Mononuclear cell (primary cell): ENCODE data around the gene LEMD1. TPM values are rescaled to one million over a fixed set of nuclear protein-coding genes. Genes with fewer than 3 reads are reported as not detected.

Source experiments
- total RNA-seq: library from RNA; depleted of rRNA; stranded (reverse); fragments of >200 nt; gene quantifications from one replicate; pipeline ENCODE4 v1.2.3, GENCODE V29; 2012

Gene LEMD1
- total RNA-seq, 1 donor = 0.31 TPM

Other genes starting within 250 kb of the LEMD1 start
- gene DSTYK, start 210.4 kb downstream of the LEMD1 start, total RNA-seq = 16.3 TPM
- gene TMCC2, start 194.1 kb downstream of the LEMD1 start, total RNA-seq = 4.3 TPM
- gene NUAK2, start 100.3 kb downstream of the LEMD1 start, total RNA-seq = 34.2 TPM
- gene KLHDC8A, start 65.1 kb downstream of the LEMD1 start, total RNA-seq = 0.21 TPM
- not detected for gene BLACAT1, start 34.0 kb upstream of the LEMD1 start, total RNA-seq
- 0.94 TPM for gene CDK18, start 82.6 kb upstream of the LEMD1 start, total RNA-seq
- 74.4 TPM for gene ELK4, start 210.0 kb upstream of the LEMD1 start, total RNA-seq